Naive thymus-derived CD4-positive, alpha-beta T cell (primary cell): ENCODE results near the gene HPS3. TPM values are rescaled to one million over a fixed set of nuclear protein-coding genes. Genes with fewer than 3 reads are reported as not detected.
A peak's percentile ranks its signal among the peaks of the same experiment; 100 is the strongest.
"Not testable (repeated sequence)": the region's sequence is repeated elsewhere in the genome, so short reads cannot be mapped to it uniquely, and the experiment has no call there.

ENCODE experiments used
- ATAC-seq: fragments of 150-1000 bp; cut with Tn5 transposase; 2 replicates; pipeline ENCODE4 v1.10.0; 2021; ENCODE audit warnings: mild to moderate bottlenecking, moderate library complexity
- CTCF ChIA-PET: fragments of 350-600 bp; sonication (Branson Sonifier 250); formaldehyde crosslinking; loops from one replicate; lab custom pipeline; 2021; ENCODE audit warnings: antibody characterized with exemption; lab: Charles Lee
- POLR2A ChIA-PET: fragments of 350-600 bp; sonication (Branson Sonifier 250); formaldehyde crosslinking; loops from one replicate; lab custom pipeline; 2021; ENCODE audit warnings: antibody characterized with exemption, inconsistent platforms; lab: Charles Lee
- DNase-seq, 9 donors: peaks; one replicate each; pipeline versions ENCODE4 v3.0.0 to v3.0.0-alpha.2; 2020 to 2022; ENCODE audit warnings: mixed read lengths in 1 of 9
- H3K27ac ChIP-seq: one replicate; pipeline ENCODE4 v1.7.0; 2013; ENCODE audit warnings: mild to moderate bottlenecking, low read depth, low read length, moderate library complexity
- H3K27me3 ChIP-seq, 2 donors: one replicate each; pipeline ENCODE4 v1.7.0; 2013; ENCODE audit warnings: low read length in 2 of 2, mild to moderate bottlenecking in 2 of 2, moderate library complexity in 2 of 2; ENCODE audit not compliant: control insufficient read depth in 2 of 2, insufficient read depth in 2 of 2
- H3K36me3 ChIP-seq, 3 experiments: 1 replicate in 2 of 3; 2 replicates in 1 of 3; pipeline ENCODE4 v1.7.0; 2013; ENCODE audit warnings: low read length in 3 of 3, mild to moderate bottlenecking in 3 of 3, moderate library complexity in 1 of 3; ENCODE audit not compliant: insufficient read depth in 3 of 3, control insufficient read depth in 2 of 3
- H3K4me1 ChIP-seq, 2 donors: one replicate each; pipeline ENCODE4 v1.7.0; 2013; ENCODE audit warnings: low read length in 2 of 2, mild to moderate bottlenecking in 2 of 2, moderate library complexity in 1 of 2; ENCODE audit not compliant: control insufficient read depth in 2 of 2, insufficient read depth in 2 of 2
- H3K4me3 ChIP-seq: 2 replicates; pipeline ENCODE4 v1.7.0; 2013; ENCODE audit warnings: mild to moderate bottlenecking, low read length
- H3K9me3 ChIP-seq, 3 experiments: 1 replicate in 2 of 3; 2 replicates in 1 of 3; pipeline ENCODE4 v1.7.0; 2013; ENCODE audit warnings: low read length in 3 of 3; ENCODE audit not compliant: control insufficient read depth in 2 of 3
- H3K27ac Mint-ChIP-seq, 9 donors: one replicate each; pipeline ENCODE4 v1.8.0; 2020 to 2022; ENCODE audit warnings: mixed read lengths in 9 of 9, mild to moderate bottlenecking in 8 of 9, moderate library complexity in 5 of 9, inconsistent platforms in 2 of 9
- H3K27me3 Mint-ChIP-seq, 5 donors: one replicate each; pipeline ENCODE4 v1.8.0; 2021 to 2022; ENCODE audit warnings: mixed read lengths in 5 of 5, mild to moderate bottlenecking in 1 of 5
- H3K36me3 Mint-ChIP-seq, 5 donors: one replicate each; pipeline ENCODE4 v1.8.0; 2020 to 2022; ENCODE audit warnings: mixed read lengths in 5 of 5, mild to moderate bottlenecking in 3 of 5, inconsistent platforms in 1 of 5
- H3K4me1 Mint-ChIP-seq, 7 donors: one replicate each; pipeline ENCODE4 v1.8.0; 2020 to 2022; ENCODE audit warnings: mixed read lengths in 7 of 7, mild to moderate bottlenecking in 3 of 7, inconsistent platforms in 1 of 7
- H3K4me3 Mint-ChIP-seq, 10 donors: one replicate each; pipeline ENCODE4 v1.8.0; 2020 to 2022; ENCODE audit warnings: mild to moderate bottlenecking in 10 of 10, mixed read lengths in 10 of 10, moderate library complexity in 6 of 10, inconsistent platforms in 2 of 10
- H3K9me3 Mint-ChIP-seq, 11 donors: one replicate each; pipeline ENCODE4 v1.8.0; 2020 to 2022; ENCODE audit warnings: mixed read lengths in 11 of 11, mild to moderate bottlenecking in 4 of 11, inconsistent platforms in 1 of 11, moderate library complexity in 1 of 11
- intact Hi-C, 2 donors: fragments of 100-400 bp; cut with micrococcal nuclease; formaldehyde crosslinking; loops; one replicate each; pipeline ENCODE4 v1.15.1; 2023
- polyA plus RNA-seq, 2 donors: library from polyadenylated mRNA; unstranded; fragments of 300-500 nt; fragmentation: Illumina TruSeq; gene quantifications; one replicate each; pipeline ENCODE4 v1.2.3, GENCODE V29; 2021
- total RNA-seq, 6 experiments: library from RNA in 5 of 6; stranded (reverse) in 5 of 6; gene quantifications; 1 replicate in 5 of 6; 2 replicates in 1 of 6; pipeline ENCODE4 v1.2.3 and lab custom pipeline; 2021 to 2026

The HPS3 gene
- total and polyA plus RNA-seq, 7 experiments from 2014 or later: 13.6 to 33.5 (median 24.3) TPM

DNA sequence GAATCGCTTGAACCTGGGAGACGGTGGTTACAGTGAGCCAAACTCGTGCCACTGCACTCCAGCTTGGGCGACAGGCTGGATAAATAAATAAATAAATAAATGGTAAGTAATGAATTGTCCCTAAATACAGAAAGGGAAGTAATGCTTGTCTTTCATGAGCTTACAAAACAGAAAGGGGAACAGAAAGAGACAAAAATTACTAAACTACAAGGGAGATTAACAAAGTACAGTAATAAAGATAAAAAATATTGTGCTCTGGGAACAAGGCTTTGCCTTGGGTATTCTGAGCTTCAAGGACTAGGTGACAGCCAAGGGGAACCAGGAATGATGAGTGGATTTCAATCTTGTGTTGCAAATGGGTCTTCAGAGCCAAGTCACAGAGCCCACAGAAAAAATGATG, 34.0 kb upstream of the HPS3 start:
- ATAC-seq: peak; percentile 37
- no peak for DNase-seq
- Mint-ChIP-seq H3K36me3 (no peaks in the 10 kb centered on the region), H3K4me1 (no peaks in the 10 kb centered on the region), H3K27ac (no peak overlapping the region), H3K4me3 (no peak overlapping the region), H3K27me3 (peaks cover 0 to 8% (median 0%) of the 10 kb centered on the region in 5 donors), H3K9me3 (no peaks in the 10 kb centered on the region)
- intact Hi-C loops: no loop called here
- Histone ChIP-seq H3K27ac (no peak overlapping the region), H3K9me3 (no peaks in the 10 kb centered on the region), H3K27me3 (no peaks in the 10 kb centered on the region), H3K4me1 (no peaks in the 10 kb centered on the region), H3K4me3 (no peak overlapping the region), H3K36me3 (no peaks in the 10 kb centered on the region)
- ChIA-PET CTCF (no interaction called here), POLR2A (no interaction called here)

DNA sequence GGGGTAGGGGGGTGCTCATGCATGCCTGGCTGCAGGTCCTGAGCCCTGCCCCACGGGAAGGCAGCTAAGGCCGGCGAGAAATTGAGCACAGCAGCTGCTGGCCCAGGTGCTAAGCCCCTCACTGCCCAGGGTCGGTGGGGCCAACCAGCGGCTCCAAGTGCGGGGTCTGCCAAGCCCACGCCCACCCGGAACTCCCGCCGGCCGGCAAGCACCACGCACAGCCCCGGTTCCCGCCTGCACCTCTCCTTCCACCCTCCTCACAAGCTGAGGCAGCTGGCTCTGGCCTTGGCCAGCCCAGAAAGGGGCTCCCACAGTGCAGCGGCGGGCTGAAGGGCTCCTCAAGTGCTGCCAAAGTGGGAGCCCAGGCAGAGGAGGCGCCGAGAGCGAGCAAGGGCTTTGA, 31.5 kb upstream of the HPS3 start:
- H3K36me3 Mint-ChIP-seq, H3K9me3 ChIP-seq, CTCF ChIA-PET, intact Hi-C loops, H3K4me1 ChIP-seq, POLR2A ChIA-PET, H3K27ac Mint-ChIP-seq, H3K27me3 ChIP-seq, DNase-seq, H3K4me3 ChIP-seq, ATAC-seq, H3K4me1 Mint-ChIP-seq, H3K9me3 Mint-ChIP-seq, H3K4me3 Mint-ChIP-seq, H3K27ac ChIP-seq, H3K36me3 ChIP-seq: not testable (repeated sequence)
- H3K27me3 Mint-ChIP-seq: peaks cover 0 to 18% (median 7%) of the 10 kb centered on the region in 5 donors

DNA sequence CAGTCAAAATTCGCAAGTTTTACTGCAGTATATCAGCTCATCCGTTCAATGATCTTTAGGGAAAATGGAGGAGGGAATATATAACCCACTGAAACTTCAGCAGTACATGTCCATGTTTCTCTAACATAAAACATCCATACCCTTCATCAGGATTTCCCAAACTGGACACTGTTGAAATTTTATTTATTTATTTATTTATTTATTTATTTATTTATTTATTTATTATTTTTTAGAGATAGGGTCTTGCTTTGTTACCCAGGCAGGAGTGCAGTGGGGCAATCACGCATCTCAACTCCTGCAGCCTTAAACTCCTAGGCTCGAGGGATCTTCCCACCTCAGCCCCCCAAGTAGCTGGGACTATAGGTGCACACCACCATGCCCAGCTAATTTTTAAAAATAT, 28.3 kb upstream of the HPS3 start:
- Mint-ChIP-seq H3K27me3 (peaks cover 0 to 30% (median 7%) of the 10 kb centered on the region in 5 donors), H3K4me1 (no peaks in the 10 kb centered on the region), H3K4me3 (no peak overlapping the region), H3K36me3 (no peaks in the 10 kb centered on the region), H3K27ac (no peak overlapping the region), H3K9me3 (peaks cover 0 to 10% (median 5%) of the 10 kb centered on the region in 11 donors)
- POLR2A ChIA-PET: no interaction called here
- ATAC-seq (no peak), DNase-seq (no peak)
- no peaks in the 10 kb centered on the region for H3K4me1 ChIP-seq
- H3K36me3 ChIP-seq: no peaks in the 10 kb centered on the region
- H3K4me3 ChIP-seq: no peak overlapping the region
- no peaks in the 10 kb centered on the region for H3K9me3 ChIP-seq
- no peaks in the 10 kb centered on the region for H3K27me3 ChIP-seq
- H3K27ac ChIP-seq: no peak overlapping the region
- intact Hi-C loops: no loop called here
- CTCF ChIA-PET: no interaction called here

DNA sequence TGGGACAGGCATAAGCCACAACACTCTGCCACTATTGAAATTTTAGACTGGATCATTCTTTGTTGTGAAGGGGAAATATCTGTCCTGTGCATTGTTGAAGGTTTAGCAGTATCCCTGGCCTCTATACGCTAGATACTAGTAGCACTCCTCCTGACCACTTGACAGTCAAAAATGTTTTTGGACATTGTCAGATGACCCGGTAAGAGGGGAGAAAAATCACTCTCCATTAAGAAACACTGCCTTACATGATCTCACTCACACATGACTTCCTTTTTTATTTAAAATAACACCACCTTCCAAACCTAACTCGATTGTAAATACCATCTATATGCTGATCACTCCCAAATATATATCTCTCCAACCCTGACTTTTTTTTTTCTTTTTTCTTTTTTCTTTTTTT, 27.8 kb upstream of the HPS3 start:
- ATAC-seq: no peak
- intact Hi-C loops: no loop called here

DNA sequence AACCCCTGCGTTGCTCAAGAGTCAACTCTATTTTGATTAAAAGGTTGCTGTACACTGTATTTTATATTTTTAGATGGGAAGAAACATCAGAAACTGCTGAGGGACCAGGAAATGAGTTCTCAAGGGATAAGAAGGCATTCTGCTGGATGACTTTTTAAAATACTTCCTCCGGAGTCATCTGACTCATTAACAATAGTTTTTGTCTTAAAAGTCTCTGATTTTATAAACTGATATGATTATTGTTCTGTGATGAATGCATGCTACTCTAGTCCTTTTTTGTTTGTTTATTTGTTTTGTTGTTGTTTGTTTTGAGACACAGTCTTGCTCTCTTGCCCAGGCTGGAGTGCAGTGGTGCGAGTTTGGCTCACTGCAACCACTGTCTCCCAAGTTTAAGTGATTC, 25.0 kb upstream of the HPS3 start:
- POLR2A ChIA-PET: no interaction called here
- Histone ChIP-seq H3K27ac (no peak overlapping the region), H3K4me3 (no peak overlapping the region), H3K9me3 (no peaks in the 10 kb centered on the region), H3K36me3 (no peaks in the 10 kb centered on the region), H3K4me1 (no peaks in the 10 kb centered on the region), H3K27me3 (no peaks in the 10 kb centered on the region)
- DNase-seq (no peak), ATAC-seq (no peak)
- Mint-ChIP-seq H3K27ac (no peak overlapping the region), H3K36me3 (no peaks in the 10 kb centered on the region), H3K9me3 (peaks cover 0 to 16% (median 7%) of the 10 kb centered on the region in 11 donors), H3K27me3 (peaks cover 0 to 40% (median 13%) of the 10 kb centered on the region in 5 donors), H3K4me1 (no peaks in the 10 kb centered on the region), H3K4me3 (no peak overlapping the region)
- CTCF ChIA-PET: no interaction called here
- intact Hi-C loops: no loop called here

More for the DNA sequence above, 27.8 kb upstream of the HPS3 start:
- Mint-ChIP-seq H3K27me3 (peaks cover 0 to 35% (median 7%) of the 10 kb centered on the region in 5 donors), H3K27ac (no peak overlapping the region), H3K4me1 (no peaks in the 10 kb centered on the region), H3K36me3 (no peaks in the 10 kb centered on the region), H3K9me3 (peaks cover 0 to 15% (median 6%) of the 10 kb centered on the region in 11 donors), H3K4me3 (no peak overlapping the region)
- Histone ChIP-seq H3K4me3 (no peak overlapping the region), H3K4me1 (no peaks in the 10 kb centered on the region), H3K9me3 (no peaks in the 10 kb centered on the region), H3K36me3 (no peaks in the 10 kb centered on the region), H3K27me3 (no peaks in the 10 kb centered on the region), H3K27ac (no peak overlapping the region)
- POLR2A ChIA-PET: no interaction called here
- DNase-seq: no peak
- CTCF ChIA-PET: no interaction called here

DNA sequence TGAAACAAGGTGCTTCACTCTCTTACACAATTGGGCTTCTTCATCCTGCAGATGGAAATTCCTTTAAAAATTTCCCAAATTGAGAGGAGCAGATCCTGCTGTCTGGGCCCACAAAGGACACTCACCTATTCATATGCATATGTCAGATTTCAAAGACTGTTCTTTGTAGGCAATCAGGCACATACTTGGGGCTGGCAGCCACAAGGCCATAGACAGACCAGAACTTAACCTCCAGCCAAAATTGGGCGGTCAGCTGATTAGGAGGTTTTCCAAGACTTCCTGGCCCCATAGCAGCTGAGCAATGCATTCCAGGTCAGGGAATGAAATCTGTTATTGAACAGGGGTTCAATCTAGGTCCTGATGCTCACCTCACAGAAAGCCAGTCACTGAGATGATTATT, 15.0 kb upstream of the HPS3 start:
- ChIA-PET POLR2A (no interaction called here), CTCF (no interaction called here)
- no peaks in the 10 kb centered on the region for H3K36me3 Mint-ChIP-seq
- no peak overlapping the region for H3K4me3 Mint-ChIP-seq
- peaks cover 0 to 7% (median 0%) of the 10 kb centered on the region in 11 donors for H3K9me3 Mint-ChIP-seq
- ATAC-seq (no peak), DNase-seq (no peak)
- no peak overlapping the region for H3K4me3 ChIP-seq
- no peak overlapping the region for H3K27ac ChIP-seq
- no peaks in the 10 kb centered on the region for H3K9me3 ChIP-seq
- no peak overlapping the region for H3K27ac Mint-ChIP-seq
- no peaks in the 10 kb centered on the region for H3K36me3 ChIP-seq
- intact Hi-C loops: no loop called here
- no peaks in the 10 kb centered on the region for H3K4me1 Mint-ChIP-seq
- no peaks in the 10 kb centered on the region for H3K27me3 ChIP-seq
- no peaks in the 10 kb centered on the region for H3K4me1 ChIP-seq
- no peaks in the 10 kb centered on the region for H3K27me3 Mint-ChIP-seq

DNA sequence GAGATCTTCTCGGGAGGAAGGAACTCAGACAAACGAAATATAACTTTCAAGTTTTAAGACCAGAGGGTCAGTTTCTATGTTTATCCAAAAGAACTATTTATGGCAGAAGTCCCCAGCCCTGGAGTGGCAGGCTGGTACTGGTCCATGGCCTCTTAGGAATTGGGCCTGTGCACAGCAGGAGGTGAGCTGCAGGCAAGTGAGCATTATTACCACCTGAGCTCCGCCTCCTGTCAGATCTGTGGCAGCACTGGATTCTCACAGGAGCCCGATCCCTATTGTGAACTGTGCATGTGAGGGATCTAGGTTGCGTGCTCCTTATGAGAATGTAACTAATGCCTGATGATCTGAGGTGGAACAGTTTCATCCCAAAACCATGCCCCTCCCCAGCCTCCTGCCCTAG, 14.3 kb upstream of the HPS3 start:
- no peak for DNase-seq
- Histone ChIP-seq H3K36me3 (no peaks in the 10 kb centered on the region), H3K27ac (no peak overlapping the region), H3K4me1 (no peaks in the 10 kb centered on the region), H3K4me3 (no peak overlapping the region), H3K27me3 (no peaks in the 10 kb centered on the region), H3K9me3 (no peaks in the 10 kb centered on the region)
- H3K9me3 Mint-ChIP-seq: peaks cover 0 to 4% (median 0%) of the 10 kb centered on the region in 11 donors
- intact Hi-C loops: no loop called here
- no peak overlapping the region for H3K4me3 Mint-ChIP-seq
- H3K27ac Mint-ChIP-seq: no peak overlapping the region
- no peaks in the 10 kb centered on the region for H3K27me3 Mint-ChIP-seq
- POLR2A ChIA-PET: no interaction called here
- ATAC-seq: no peak
- no peaks in the 10 kb centered on the region for H3K36me3 Mint-ChIP-seq
- peaks cover 0 to 2% (median 0%) of the 10 kb centered on the region in 7 donors for H3K4me1 Mint-ChIP-seq
- CTCF ChIA-PET: no interaction called here
